GM19043 (cell line): ENCODE data around the gene UNKL.

Source experiments
- ATAC-seq: cut with Tn5 transposase; IDR thresholded peaks from one replicate; pipeline ENCODE4 v1.9.1; 2021; ENCODE audit warnings: low read depth; ENCODE audit not compliant: unreplicated experiment

UNKL gene

DNA sequence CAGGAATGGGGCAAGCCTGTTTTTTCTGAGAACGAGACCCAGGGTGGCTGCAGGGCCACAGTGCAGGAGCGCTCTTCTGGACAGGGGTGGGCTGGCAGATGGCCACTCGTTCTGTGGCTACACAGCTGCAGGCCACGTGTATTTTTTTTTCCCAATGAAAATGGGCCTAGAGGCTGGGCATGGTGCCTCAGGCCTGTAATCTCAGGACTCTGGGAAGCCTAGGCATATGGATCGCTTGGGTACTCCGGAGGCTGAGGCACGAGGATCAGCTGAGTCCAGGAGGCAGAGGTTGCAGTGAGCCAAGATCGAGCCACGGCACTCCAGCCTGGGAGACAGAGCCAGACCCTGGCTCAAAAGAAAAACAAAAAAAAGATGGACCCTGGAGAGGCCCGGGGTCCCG is 6.8 kb downstream of the UNKL start:
- no peak for ATAC-seq

DNA sequence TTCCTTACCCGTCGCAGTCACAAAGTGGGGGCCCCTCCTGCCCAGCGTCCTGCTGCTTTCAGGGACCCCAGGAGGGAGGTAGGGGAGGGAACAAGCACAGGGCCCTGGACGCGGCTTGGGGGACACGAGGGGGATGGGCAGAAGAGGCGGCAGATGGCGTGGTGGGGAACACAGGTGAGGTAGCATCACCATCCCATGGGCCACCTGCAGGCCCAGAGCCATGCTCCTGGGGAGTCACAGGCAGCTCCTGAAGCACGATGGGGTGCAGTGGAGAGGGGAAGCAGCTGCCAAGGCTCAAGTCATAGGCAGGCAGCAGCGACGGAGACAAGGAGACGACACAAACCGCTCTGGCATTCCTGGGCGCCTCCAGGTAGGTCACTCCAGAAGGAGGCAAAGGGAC is 10.8 kb downstream of the UNKL start:
- ATAC-seq: no peak

DNA sequence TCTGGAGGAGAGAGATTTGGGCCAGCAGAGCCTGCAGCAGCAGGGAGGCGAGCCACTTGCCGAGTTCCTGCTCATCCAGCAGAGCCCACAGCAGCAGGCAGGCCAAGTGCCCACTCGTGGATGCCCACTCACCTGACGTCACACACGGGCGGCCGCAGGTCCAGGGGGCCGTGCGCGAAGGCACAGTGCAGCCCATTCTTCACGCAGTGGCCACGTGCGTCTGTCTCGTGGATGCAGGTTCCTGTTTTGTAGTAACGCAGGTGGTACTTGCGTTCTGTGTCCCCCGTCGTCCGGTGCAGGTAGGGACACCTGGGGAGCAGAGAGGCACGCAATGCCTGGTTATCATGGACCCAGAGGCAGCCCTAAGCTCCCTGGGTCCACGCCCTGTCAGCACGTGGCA is 11.5 kb downstream of the UNKL start:
- ATAC-seq: no peak

- ATAC-seq: no peak
Measured at GRCh38 chr16:1401758-1402154, 12.7 kb downstream of the UNKL start.

DNA sequence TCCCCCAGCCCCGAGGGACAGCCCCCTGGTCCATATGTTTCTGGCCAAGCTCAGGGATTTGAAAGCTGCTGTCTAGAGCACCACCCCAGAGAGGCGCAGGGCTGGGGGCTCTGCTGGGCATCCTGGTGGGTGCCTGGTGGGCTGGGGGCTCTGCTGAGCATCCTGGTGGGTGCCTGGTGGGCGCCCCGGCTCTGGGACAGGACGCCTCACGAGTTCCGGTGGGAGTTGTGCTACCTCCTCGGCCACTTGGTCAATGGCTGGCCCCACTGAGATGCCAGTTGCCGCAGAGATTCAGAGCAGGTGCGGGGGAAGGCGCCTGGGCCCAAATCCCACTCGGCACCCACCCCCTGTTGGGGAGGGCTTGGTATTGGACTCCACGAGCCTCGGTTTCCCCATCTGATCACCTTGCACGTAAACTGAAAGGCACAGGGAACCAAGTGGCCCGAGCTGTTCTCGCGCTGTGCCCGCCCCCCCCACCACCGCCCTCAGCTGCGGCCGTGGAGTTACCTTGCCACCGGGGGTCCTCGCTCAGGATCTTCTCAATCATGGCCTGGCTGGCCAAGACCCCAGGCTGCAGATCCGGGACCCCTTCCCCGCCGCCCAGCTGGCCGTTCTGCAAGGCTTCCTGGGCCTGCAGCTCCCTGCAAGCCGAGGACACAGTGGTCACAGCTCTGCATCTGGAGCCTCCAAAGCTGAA is 13.3 kb downstream of the UNKL start:
- no peak for ATAC-seq

GRCh38 chr16:1398826-1399581 is 15.5 kb downstream of the UNKL start:
- ATAC-seq: no peak

DNA sequence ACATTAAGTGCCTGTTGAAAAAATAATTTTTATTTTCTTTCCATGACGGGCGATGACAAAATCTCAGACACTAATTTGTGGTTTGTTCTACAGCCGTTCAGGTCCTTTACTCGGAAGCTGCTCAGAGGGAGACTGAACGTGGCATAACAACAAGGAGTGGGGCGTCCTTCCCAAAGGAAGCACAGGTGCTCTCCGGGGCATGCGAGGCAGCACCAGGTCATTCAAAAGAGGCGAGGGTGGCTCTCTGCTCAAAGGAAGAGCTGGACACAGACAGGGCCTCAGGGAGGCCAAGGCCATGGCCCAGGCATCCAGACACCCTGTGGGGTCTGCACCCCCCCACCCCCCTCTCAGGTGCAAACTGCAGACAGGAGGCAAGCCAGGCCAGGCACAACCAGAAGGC is 16.2 kb downstream of the UNKL start:
- ATAC-seq: no peak

GRCh38 chr16:1397779-1398178 is 16.7 kb downstream of the UNKL start:
- no peak for ATAC-seq

- ATAC-seq: no peak
Measured at GRCh38 chr16:1395444-1396031, 19.0 kb downstream of the UNKL start.

GRCh38 chr16:1394367-1394951 is 20.0 kb downstream of the UNKL start:
- no peak for ATAC-seq

GRCh38 chr16:1393613-1394176 is 20.8 kb downstream of the UNKL start:
- no peak for ATAC-seq

GRCh38 chr16:1392826-1393225 is 21.7 kb downstream of the UNKL start:
- no peak for ATAC-seq

- ATAC-seq: no peak
Measured at GRCh38 chr16:1390239-1390779, 24.2 kb downstream of the UNKL start.

- ATAC-seq: no peak
Measured at GRCh38 chr16:1389762-1390161, 24.7 kb downstream of the UNKL start.

DNA sequence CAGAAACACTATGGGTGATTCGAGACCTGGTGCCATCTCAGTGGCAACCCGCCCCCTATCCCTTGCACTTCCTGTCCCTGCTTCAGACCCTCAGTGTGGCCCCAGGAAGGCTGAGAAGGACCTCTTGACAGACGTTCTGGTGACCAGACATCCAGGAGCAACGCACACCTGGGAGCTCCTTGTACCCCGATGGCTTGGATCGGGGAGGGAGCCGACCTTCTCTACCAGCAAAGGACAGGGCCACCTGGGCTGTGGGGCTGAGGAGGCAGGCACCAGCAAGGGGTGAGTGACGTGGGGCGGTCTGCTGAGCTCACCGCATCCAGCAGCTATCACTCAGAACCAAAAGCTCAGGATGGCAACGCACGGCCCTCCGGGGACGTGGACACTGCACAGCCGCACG is 27.2 kb downstream of the UNKL start:
- no peak for ATAC-seq

DNA sequence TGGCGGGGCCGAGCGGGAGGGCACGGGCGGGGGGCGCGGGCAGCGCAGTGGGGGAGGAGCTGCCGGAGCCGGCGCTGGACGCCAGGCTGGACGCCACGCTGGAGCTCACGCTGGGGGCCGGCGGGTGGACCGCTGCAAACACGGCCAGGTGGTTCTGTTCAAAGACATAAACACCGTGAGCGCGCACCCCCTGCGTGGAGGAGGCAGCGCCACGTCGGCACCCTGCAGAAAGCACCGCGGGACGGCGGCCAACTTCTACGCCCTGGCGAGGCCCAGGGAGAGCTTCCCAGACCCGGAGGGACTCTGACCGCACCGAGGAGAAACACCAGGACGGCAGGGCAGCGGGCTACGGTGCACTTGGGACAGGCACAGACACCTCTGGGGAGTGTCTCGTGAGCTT is 29.3 kb downstream of the UNKL start:
- ATAC-seq: no peak

- no peak for ATAC-seq
Measured at GRCh38 chr16:1383556-1383955, 30.9 kb downstream of the UNKL start.

GRCh38 chr16:1381612-1382406 is 32.7 kb downstream of the UNKL start:
- ATAC-seq: no peak

- ATAC-seq: no peak
Measured at GRCh38 chr16:1380195-1380594, 34.3 kb downstream of the UNKL start.
